PC-3 (cell line): ENCODE data around the gene SCCPDH.

Source experiments
- EZH2 ChIP-seq: fragments of 300-600 bp; sonication (generic); IDR thresholded peaks from one replicate; pipeline ENCODE4 v1.6.1; 2017; ENCODE audit warnings: antibody characterized with exemption, mild to moderate bottlenecking, low read length; ENCODE audit not compliant: unreplicated experiment
- EZH2phosphoT487 ChIP-seq: fragments of 300-600 bp; sonication (generic); IDR thresholded peaks from 2 replicates; pipeline ENCODE4 v1.6.1; 2018; ENCODE audit warnings: mild to moderate bottlenecking, antibody characterized with exemption, low read length, borderline replicate concordance
- TF ChIP-seq, protein P1 (sequence below): fragments of 300-600 bp; sonication (generic); conservative IDR thresholded peaks from 2 replicates; pipeline ENCODE4 v1.5.1; 2017; ENCODE audit warnings: antibody characterized with exemption, low read depth, mild to moderate bottlenecking, low read length

DNA sequence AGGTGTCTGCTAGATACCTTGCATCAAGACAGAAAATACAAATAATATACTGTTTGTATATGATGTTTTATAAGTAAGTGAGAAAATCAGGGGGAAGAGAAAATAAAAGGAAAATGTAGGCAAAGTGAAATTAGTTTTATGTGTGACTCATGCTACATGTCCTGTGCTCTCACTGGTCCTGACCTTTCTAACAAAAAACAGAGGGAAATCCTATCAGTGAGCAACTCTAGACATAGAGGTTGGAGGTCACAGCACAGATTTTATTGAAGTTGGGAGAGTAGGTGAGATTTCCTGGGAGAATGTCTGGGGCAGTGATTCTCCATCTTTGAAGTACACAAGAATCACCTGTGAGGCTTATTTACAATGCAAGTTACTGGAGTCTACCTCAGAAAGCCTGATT, 9.5 kb downstream of the SCCPDH start:
- TF ChIP-seq, protein P1, sequence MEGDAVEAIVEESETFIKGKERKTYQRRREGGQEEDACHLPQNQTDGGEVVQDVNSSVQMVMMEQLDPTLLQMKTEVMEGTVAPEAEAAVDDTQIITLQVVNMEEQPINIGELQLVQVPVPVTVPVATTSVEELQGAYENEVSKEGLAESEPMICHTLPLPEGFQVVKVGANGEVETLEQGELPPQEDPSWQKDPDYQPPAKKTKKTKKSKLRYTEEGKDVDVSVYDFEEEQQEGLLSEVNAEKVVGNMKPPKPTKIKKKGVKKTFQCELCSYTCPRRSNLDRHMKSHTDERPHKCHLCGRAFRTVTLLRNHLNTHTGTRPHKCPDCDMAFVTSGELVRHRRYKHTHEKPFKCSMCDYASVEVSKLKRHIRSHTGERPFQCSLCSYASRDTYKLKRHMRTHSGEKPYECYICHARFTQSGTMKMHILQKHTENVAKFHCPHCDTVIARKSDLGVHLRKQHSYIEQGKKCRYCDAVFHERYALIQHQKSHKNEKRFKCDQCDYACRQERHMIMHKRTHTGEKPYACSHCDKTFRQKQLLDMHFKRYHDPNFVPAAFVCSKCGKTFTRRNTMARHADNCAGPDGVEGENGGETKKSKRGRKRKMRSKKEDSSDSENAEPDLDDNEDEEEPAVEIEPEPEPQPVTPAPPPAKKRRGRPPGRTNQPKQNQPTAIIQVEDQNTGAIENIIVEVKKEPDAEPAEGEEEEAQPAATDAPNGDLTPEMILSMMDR, result no peak
- TF ChIP-seq EZH2phosphoT487 (no peak), EZH2 (no peak)
